ENCODE data around the gene CATSPER1. TPM values are rescaled to one million over a fixed set of nuclear protein-coding genes. Genes with fewer than 3 reads are reported as not detected.

CATSPER1 gene
- total and polyA plus RNA-seq, 10 donors = 0.30 to 1.2 (median 0.70) TPM; not detected in 2

GRCh38 chr11:66066751-66067150 lies 40.5 kb upstream of the CATSPER1 start:
- peak overlapping the region in 4 of 8 donors; percentile 24 to 99 (median 97) for H3K27ac ChIP-seq
- no peaks in the 10 kb centered on the region for H3K9me3 ChIP-seq
- H3K4me1 ChIP-seq = peaks cover 24 to 67% (median 43%) of the 10 kb centered on the region in 6 donors
- no peak overlapping the region for H3K4me3 ChIP-seq
- 42 to 49% (median 46%) methylated on average over 3 of the region's 3 CpGs for WGBS, 5 donors
- TF ChIP-seq POLR2AphosphoS5 (IDR thresholded peaks at IDR 0.05) (no peak), POLR2A (IDR thresholded peaks at IDR 0.05) (no peak), CTCF (IDR thresholded peaks at IDR 0.05 in 8 of 11, conservative IDR thresholded peaks at IDR 0.05 in 3 of 11) (no peak)
- no peaks in the 10 kb centered on the region for H3K27me3 ChIP-seq (replicated peaks in 1 of 7)
- intact Hi-C loops (cut with DNase I; ENCODE audit: low total_unique reads) = loop anchor here (10.0 kb wide), 1 partner anchor 68 kb away; no protein-coding TSS in a partner anchor
- no peak for DNase-seq
- H3K36me3 ChIP-seq = peaks cover 15 to 73% (median 67%) of the 10 kb centered on the region in 6 donors

- Histone ChIP-seq H3K4me3 (no peak overlapping the region), H3K9me3 (no peaks in the 10 kb centered on the region), H3K27ac (no peak overlapping the region), H3K4me1 (peaks cover 20 to 59% (median 31%) of the 10 kb centered on the region in 6 donors), H3K27me3 (replicated peaks in 1 of 7) (no peaks in the 10 kb centered on the region), H3K36me3 (peaks cover 17 to 95% (median 89%) of the 10 kb centered on the region in 6 donors)
- TF ChIP-seq CTCF (IDR thresholded peaks at IDR 0.05 in 8 of 11, conservative IDR thresholded peaks at IDR 0.05 in 3 of 11) (no peak), POLR2A (IDR thresholded peaks at IDR 0.05) (no peak), POLR2AphosphoS5 (IDR thresholded peaks at IDR 0.05) (no peak)
- DNase-seq = no peak
- WGBS, 5 donors = 96 to 100% (median 100%) methylated on average over 1 of the region's 1 CpG
- intact Hi-C loops (cut with DNase I; ENCODE audit: low total_unique reads) = loop anchor here (10.0 kb wide), 1 partner anchor 70 kb away; no protein-coding TSS in a partner anchor
These were observed 38.3 kb upstream of the CATSPER1 start for GRCh38 chr11:66064571-66064970.

GRCh38 chr11:66063900-66064299 lies 37.6 kb upstream of the CATSPER1 start:
- Histone ChIP-seq H3K9me3 (no peaks in the 10 kb centered on the region), H3K27ac (peak overlapping the region in 1 of 8 donors; percentile 7), H3K36me3 (peaks cover 20 to 100% (median 95%) of the 10 kb centered on the region in 6 donors), H3K4me1 (peaks cover 14 to 52% (median 24%) of the 10 kb centered on the region in 6 donors), H3K4me3 (no peak overlapping the region), H3K27me3 (replicated peaks in 1 of 7) (no peaks in the 10 kb centered on the region)
- no peak for DNase-seq
- intact Hi-C loops (cut with DNase I; ENCODE audit: low total_unique reads) = loop anchor here (10.0 kb wide), 1 partner anchor 71 kb away; no protein-coding TSS in a partner anchor
- 94 to 98% (median 95%) methylated on average over 2 of the region's 2 CpGs for WGBS, 5 donors
- TF ChIP-seq CTCF (IDR thresholded peaks at IDR 0.05 in 8 of 11, conservative IDR thresholded peaks at IDR 0.05 in 3 of 11) = no peak
- no peak for TF ChIP-seq POLR2AphosphoS5 (IDR thresholded peaks at IDR 0.05)
- no peak for TF ChIP-seq POLR2A (IDR thresholded peaks at IDR 0.05)

- TF ChIP-seq POLR2A (IDR thresholded peaks at IDR 0.05) (no peak), CTCF (IDR thresholded peaks at IDR 0.05 in 8 of 11, conservative IDR thresholded peaks at IDR 0.05 in 3 of 11) (no peak), POLR2AphosphoS5 (IDR thresholded peaks at IDR 0.05) (no peak)
- no peaks in the 10 kb centered on the region for H3K9me3 ChIP-seq
- no peak overlapping the region for H3K27ac ChIP-seq
- no peak overlapping the region for H3K4me3 ChIP-seq
- peaks cover 23 to 100% (median 98%) of the 10 kb centered on the region in 6 donors for H3K36me3 ChIP-seq
- intact Hi-C loops (cut with DNase I; ENCODE audit: low total_unique reads) = loop anchor here (10.0 kb wide), 1 partner anchor 72 kb away; no protein-coding TSS in a partner anchor
- no peaks in the 10 kb centered on the region for H3K27me3 ChIP-seq (replicated peaks in 1 of 7)
- DNase-seq = no peak
- H3K4me1 ChIP-seq = peaks cover 0 to 38% (median 10%) of the 10 kb centered on the region in 6 donors
- 91 to 98% (median 94%) methylated on average over 2 of the region's 2 CpGs for WGBS, 5 donors
These were observed 36.1 kb upstream of the CATSPER1 start for GRCh38 chr11:66062408-66062807.
